Mesothelial cell of epicardium (in vitro differentiated cells): Measurements from ENCODE around the gene CDH12. TPM values are rescaled to one million over a fixed set of nuclear protein-coding genes. Genes with fewer than 3 reads are reported as not detected.
"Not testable (repeated sequence)": the region's sequence is repeated elsewhere in the genome, so short reads cannot be mapped to it uniquely, and the experiment has no call there.

Source experiments
- DNase-seq, 2 experiments: peaks; one replicate each; pipeline ENCODE4 v3.0.0; 2021; ENCODE audit warnings: low spot score in 2 of 2; ENCODE audit not compliant: unreplicated experiment in 2 of 2
- H3K27ac Mint-ChIP-seq: 2 replicates; pipeline ENCODE4 v1.8.0; 2021; ENCODE audit warnings: mixed read lengths
- H3K27me3 Mint-ChIP-seq: 2 replicates; pipeline ENCODE4 v1.8.0; 2021; ENCODE audit warnings: low read depth, mixed read lengths
- H3K36me3 Mint-ChIP-seq: 2 replicates; pipeline ENCODE4 v1.8.0; 2021; ENCODE audit warnings: mixed read lengths
- H3K4me1 Mint-ChIP-seq: 2 replicates; pipeline ENCODE4 v1.8.0; 2021; ENCODE audit warnings: mixed read lengths
- H3K4me3 Mint-ChIP-seq: 2 replicates; pipeline ENCODE4 v1.8.0; 2021; ENCODE audit warnings: mild to moderate bottlenecking, moderate library complexity, mixed read lengths
- H3K9me3 Mint-ChIP-seq: 2 replicates; pipeline ENCODE4 v1.8.0; 2021; ENCODE audit warnings: mixed read lengths
- total RNA-seq: library from RNA; stranded (reverse); gene quantifications from 3 replicates; pipeline ENCODE4 v1.2.1, GENCODE V29; 2021
- TF ChIP-seq, protein P1 (sequence below): fragments of 200-600 bp; sonication (generic); IDR thresholded peaks from one replicate; pipeline ENCODE4 v1.5.0; 2021; ENCODE audit warnings: antibody characterized with exemption; ENCODE audit not compliant: unreplicated experiment

Gene CDH12
- total RNA-seq, 1 donor from 2014 or later, result 1.6 TPM

- DNase-seq, result no peak
- H3K4me3 Mint-ChIP-seq, result no peak overlapping the region
- H3K27ac Mint-ChIP-seq, result no peak overlapping the region
- TF ChIP-seq, protein P1, sequence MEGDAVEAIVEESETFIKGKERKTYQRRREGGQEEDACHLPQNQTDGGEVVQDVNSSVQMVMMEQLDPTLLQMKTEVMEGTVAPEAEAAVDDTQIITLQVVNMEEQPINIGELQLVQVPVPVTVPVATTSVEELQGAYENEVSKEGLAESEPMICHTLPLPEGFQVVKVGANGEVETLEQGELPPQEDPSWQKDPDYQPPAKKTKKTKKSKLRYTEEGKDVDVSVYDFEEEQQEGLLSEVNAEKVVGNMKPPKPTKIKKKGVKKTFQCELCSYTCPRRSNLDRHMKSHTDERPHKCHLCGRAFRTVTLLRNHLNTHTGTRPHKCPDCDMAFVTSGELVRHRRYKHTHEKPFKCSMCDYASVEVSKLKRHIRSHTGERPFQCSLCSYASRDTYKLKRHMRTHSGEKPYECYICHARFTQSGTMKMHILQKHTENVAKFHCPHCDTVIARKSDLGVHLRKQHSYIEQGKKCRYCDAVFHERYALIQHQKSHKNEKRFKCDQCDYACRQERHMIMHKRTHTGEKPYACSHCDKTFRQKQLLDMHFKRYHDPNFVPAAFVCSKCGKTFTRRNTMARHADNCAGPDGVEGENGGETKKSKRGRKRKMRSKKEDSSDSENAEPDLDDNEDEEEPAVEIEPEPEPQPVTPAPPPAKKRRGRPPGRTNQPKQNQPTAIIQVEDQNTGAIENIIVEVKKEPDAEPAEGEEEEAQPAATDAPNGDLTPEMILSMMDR, result no peak
- peaks cover 5% of the 10 kb centered on the region for H3K27me3 Mint-ChIP-seq
- no peaks in the 10 kb centered on the region for H3K9me3 Mint-ChIP-seq
- H3K4me1 Mint-ChIP-seq, result peaks cover 3% of the 10 kb centered on the region
- H3K36me3 Mint-ChIP-seq, result no peaks in the 10 kb centered on the region
These were observed 603.9 kb downstream of the CDH12 start for GRCh38 chr5:22249209-22249729.

GRCh38 chr5:22245770-22246169, 607.4 kb downstream of the CDH12 start:
- Mint-ChIP-seq H3K27me3 (peaks cover 6% of the 10 kb centered on the region), H3K4me3 (no peak overlapping the region), H3K27ac (no peak overlapping the region), H3K4me1 (peaks cover 2% of the 10 kb centered on the region), H3K36me3 (no peaks in the 10 kb centered on the region), H3K9me3 (no peaks in the 10 kb centered on the region)
- no peak for DNase-seq
- TF ChIP-seq, protein P1, result no peak

DNA sequence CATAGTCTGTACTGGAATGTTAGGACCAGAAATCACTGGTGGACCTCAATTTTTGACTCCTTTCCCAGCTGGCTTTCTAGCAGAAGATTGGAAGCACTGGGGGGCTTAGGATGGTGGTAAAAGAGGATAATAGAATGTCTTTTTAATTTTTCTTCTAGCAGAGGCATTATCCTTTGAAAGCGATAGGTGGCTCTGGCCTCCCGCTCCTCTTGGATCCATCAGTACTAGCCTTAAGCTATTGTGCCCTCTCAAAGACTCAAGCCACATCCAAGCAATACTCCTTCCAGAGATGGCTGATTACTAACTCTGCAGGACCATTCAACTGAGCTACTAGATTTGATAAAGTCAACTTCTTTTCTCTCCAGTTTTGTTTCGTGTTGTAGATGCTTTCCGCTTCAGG, 610.6 kb downstream of the CDH12 start:
- H3K9me3 Mint-ChIP-seq, result no peaks in the 10 kb centered on the region
- H3K27ac Mint-ChIP-seq, result no peak overlapping the region
- no peak overlapping the region for H3K4me3 Mint-ChIP-seq
- peaks cover 7% of the 10 kb centered on the region for H3K27me3 Mint-ChIP-seq
- TF ChIP-seq, protein P1, result no peak
- H3K36me3 Mint-ChIP-seq, result no peaks in the 10 kb centered on the region
- H3K4me1 Mint-ChIP-seq, result no peaks in the 10 kb centered on the region
- no peak for DNase-seq

DNA sequence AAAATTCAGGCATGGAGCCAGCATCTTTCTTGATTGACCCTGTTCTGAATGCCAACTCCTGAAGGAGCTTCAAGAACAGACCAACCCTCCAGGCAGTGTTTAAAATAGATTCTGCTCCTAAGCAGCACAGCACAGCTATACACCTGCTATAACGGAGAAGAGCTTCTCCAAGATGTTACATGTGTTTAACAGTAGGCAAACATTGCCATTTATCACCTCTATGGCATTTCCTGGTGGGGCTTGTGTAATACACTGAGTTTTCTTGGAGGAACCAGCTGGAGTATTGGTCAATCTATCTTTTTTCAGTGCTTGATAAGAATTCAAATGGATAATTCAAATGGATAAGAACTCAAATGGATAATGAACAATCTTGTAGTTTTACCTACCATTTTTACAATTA, 615.1 kb downstream of the CDH12 start:
- no peaks in the 10 kb centered on the region for H3K36me3 Mint-ChIP-seq
- H3K9me3 Mint-ChIP-seq, result no peaks in the 10 kb centered on the region
- no peaks in the 10 kb centered on the region for H3K4me1 Mint-ChIP-seq
- no peak overlapping the region for H3K4me3 Mint-ChIP-seq
- TF ChIP-seq, protein P1, result no peak
- no peak overlapping the region for H3K27ac Mint-ChIP-seq
- DNase-seq, result no peak
- H3K27me3 Mint-ChIP-seq, result peaks cover 5% of the 10 kb centered on the region

DNA sequence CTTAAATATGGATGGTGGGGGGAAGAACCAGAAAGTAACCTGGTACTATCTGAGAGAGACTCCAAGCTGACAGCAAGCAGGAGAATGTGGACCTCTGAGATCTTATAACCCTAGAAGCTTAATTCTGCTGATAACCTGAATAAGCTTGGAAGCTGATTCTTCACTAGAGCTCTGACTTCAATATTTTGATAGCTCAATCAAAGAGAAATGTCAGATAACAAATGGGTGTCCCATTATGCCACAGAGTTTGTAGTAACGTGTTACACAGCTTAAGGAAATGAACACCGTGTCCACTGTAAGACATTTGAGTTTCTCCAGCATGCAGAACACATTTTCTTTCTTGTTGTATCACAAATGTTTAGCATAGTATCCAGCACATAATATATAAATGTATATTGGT, 626.7 kb downstream of the CDH12 start:
- TF ChIP-seq, protein P1, result no peak
- Mint-ChIP-seq H3K36me3 (no peaks in the 10 kb centered on the region), H3K9me3 (no peaks in the 10 kb centered on the region), H3K27ac (no peak overlapping the region), H3K27me3 (peaks cover 8% of the 10 kb centered on the region), H3K4me3 (no peak overlapping the region), H3K4me1 (no peaks in the 10 kb centered on the region)
- DNase-seq, result no peak

DNA sequence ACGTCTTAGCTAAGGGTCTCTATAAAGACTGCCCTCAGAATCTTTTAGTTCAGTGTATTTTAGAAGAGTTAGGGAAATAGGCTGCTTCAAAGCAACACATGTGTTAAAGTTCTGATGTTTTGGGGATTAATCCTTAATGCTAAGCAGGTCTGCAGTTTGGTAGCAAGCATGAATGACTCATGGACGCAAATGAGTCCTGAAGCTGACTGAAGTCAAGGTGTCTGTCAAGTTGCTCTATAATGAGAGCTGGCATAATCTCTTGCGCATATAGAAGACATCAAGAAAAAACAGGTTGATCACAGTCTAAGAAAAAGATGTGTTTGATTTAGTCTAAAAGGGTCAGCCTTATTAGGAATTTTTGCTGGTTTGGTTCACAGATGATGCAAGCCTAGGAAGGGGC, 630.1 kb downstream of the CDH12 start:
- H3K36me3 Mint-ChIP-seq, result no peaks in the 10 kb centered on the region
- no peaks in the 10 kb centered on the region for H3K9me3 Mint-ChIP-seq
- H3K4me3 Mint-ChIP-seq, result no peak overlapping the region
- peaks cover 25% of the 10 kb centered on the region for H3K27me3 Mint-ChIP-seq
- TF ChIP-seq, protein P1, result no peak
- H3K4me1 Mint-ChIP-seq, result no peaks in the 10 kb centered on the region
- no peak overlapping the region for H3K27ac Mint-ChIP-seq
- DNase-seq, result no peak

- peaks cover 36% of the 10 kb centered on the region for H3K27me3 Mint-ChIP-seq
These were observed 639.2 kb downstream of the CDH12 start for GRCh38 chr5:22213703-22214495.

More at GRCh38 chr5:22213703-22214495, 639.2 kb downstream of the CDH12 start:
- H3K4me3 Mint-ChIP-seq, H3K4me1 Mint-ChIP-seq, H3K9me3 Mint-ChIP-seq, H3K36me3 Mint-ChIP-seq, H3K27ac Mint-ChIP-seq: not testable (repeated sequence)
- DNase-seq, result peak in 1 of 2 experiments; percentile 39
